Brain pericyte (primary cell): ENCODE measurements around the gene UBE3C.
"Not testable (repeated sequence)": the region's sequence is repeated elsewhere in the genome, so short reads cannot be mapped to it uniquely, and the experiment has no call there.

Source experiments
- DNase-seq: peaks from one replicate; pipeline ENCODE4 v3.0.0-alpha.2; 2012; ENCODE audit warnings: low read depth, low spot score

Gene UBE3C

DNA sequence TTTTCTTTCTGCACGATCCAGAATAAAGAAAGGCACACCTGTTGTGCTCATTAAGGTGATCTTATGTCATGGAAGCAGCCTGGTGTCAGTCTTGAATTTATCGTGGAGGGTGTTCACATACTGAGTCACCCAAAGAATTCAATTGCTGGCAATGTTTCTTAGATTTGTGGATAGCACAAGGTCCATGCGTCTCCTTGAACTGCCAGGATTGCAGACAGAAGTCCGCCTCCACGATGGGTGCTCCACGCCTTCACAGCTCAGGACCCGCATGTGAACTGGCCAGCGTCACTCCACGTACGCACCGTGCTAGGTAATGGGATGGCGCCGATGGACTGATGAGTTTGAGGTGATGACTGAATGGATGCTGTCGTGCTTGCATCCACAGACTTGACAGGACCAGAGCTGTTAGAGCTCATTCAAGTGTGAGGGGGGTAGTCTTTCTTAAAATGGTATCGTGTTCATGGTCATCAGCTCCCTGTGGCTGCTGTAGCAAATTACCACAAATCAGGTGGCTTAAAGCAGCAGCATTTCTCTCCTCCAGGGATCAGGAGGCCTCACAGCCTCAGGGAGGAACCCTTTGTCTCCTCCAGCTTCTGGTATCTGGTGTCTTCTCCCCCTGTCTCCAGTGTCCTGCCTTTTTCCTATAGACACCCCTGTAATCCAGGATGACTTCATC lies 132.7 kb downstream of the UBE3C start:
- no peak for DNase-seq

DNA sequence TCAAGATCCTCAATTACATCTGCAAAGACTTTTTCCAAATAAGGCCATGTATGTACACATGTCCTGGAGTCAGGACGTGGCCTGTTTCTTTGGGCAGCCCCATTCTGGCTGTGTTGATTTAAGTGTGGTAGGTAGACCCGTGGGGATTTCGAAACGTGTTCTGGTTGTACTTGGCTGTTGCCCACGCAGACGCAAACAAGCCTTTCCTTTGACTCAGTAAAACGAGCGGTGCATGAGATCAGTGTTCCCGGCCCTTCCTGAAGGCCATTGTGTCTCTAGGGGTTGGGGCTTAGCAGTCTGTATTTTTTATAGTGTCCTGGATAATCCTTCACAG lies 133.2 kb downstream of the UBE3C start:
- peak; percentile 81 for DNase-seq

DNA sequence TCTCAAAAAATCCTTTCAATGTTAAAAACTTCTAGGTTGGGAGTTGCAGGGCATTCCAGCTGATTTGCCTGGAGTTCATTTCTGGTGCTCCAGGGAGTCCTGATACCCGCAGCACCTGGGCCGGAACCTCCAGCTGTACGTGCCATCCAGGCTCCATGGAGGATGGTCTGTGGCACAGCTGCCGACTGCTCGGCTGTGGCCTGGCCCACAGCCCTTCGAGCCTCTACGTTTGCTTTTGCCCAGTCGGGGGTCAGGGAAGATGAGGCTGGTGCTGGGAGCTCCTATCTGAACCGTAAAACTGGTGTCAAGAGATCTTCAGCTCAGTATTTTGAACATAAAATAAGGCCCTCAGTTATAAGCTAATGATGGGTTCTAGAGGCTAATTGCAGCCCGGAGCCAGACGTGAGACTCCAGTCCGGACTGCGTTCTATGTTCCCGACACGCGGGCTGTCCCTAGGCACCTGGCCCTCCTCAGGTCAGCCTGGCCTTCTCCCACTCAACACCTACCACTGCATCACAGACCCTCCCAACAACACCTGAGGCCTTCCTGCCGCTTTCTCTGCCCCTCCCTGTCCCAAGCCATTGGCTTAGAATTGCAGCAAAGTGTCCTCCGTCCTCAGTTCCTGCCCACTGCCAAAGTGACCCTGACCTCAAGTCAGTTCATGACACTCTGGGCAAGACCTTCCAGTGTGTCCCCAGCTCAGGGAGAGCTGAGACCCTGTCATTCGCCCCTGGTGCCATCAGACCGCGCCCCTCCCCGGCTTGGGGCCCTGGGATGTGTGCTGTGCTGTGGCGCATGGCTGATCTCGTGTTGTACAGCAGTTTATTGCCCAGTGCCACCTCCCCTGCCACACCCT lies 133.9 kb downstream of the UBE3C start:
- no peak for DNase-seq

DNA sequence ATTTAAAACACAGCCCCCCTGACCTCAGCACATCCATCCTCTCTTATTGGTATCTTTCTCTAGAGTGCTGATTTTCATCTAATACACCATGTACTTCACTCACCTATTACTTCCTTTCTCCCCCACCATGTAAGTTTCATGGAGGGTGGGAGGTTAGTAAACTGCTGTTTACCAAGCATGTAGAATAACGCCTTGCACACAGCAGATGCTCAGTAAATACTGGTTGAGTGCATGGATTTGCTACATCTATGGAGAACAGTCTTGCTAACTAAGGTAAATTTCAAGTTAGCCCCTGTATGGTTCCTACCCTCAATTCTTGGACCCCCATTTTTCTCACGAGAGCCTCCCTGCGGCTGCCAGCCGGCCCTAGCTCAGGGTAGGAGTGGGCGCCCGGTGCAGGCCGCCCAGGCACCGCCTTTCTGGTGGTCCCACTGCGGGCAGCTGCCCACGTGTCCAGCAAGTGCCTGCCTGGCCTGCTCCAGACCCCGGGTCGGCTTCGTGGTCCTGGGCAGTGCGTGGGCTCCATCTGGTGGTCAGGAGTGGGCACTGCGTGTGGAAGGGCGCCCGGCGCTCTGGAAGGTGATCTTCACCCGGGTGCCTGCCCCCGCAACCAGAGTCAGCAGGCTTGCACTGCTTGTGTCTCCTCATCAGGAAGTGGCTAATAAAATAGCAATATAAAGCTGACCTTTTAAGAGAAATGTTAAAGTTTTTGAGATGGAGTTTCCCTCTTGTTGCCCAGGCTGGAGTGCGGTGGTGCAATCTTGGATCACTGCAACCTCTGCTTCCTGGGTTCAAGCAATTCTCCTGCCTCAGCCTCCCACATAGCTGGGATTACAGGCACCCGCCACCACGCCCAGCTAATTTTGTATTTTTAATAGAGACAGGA lies 134.7 kb downstream of the UBE3C start:
- DNase-seq: peak; percentile 26

DNA sequence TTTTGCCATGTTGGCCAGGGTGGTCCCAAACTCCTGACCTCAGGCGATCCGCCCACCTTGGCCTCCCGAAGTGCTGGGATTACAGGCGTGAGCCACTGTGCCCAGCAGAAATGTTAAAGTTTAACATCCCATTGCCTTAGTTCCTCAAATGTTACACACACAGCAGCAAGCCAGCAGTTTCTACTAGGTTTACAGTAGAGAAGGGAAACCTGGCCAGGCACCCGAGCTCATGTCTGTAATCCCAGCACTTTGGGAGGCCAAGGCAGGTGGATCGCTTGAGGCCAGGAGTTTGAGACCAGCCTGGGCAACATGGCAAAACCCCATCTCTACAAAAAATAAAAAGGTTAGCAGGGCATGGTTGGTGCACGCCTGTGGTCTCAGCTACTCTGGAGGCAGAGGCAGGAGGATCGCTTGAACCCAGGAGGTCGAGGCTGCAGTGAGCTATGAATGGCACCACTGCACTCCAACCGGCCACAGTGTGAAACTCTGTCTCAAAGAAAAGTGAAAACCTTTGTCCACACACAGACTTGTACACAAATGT lies 135.4 kb downstream of the UBE3C start:
- not testable (repeated sequence) for DNase-seq

DNA sequence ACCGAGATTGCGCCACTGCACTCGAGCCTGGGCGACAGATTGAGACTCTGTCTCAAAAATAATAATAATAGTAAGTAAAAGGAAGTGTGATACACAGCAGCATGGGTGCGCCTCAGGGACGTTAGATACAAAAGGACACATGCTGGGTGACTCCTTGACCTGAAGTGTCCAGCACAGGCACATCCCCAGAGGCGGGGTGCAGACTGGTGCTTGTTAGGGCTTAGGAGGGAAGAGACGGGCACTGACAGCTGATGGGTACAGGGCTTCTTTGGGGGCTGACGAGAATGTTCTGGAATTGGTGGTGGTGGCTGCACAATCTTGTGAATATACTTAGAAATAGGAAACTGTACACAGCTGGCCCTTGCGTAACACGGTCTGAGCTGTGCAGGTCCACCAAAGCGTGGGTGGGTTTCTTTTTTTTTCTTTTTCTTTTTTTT lies 136.3 kb downstream of the UBE3C start:
- DNase-seq: no peak

DNA sequence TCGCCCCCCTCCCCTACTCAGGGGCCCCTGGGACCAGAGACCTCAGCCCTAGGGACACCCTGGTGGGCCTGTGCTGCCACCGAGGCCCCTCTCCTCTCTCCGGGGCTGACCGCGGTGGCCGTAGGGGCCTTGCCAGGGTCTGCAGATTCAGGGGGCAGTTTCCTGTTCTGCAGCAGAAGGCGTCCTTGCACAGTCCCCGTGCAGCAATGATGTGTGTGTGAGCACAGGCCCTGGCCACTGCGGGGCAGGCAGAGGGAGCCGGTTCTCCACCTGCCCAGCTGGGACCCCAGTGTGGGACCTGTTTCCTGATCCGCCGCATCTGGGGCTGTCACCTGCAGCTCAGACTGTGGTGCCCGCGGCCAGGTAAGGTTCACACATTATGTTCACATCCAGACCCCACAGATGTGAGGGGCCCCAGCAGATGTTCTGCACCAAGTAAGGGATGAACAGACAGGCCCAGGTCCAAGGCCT lies 137.4 kb downstream of the UBE3C start:
- no peak for DNase-seq

DNA sequence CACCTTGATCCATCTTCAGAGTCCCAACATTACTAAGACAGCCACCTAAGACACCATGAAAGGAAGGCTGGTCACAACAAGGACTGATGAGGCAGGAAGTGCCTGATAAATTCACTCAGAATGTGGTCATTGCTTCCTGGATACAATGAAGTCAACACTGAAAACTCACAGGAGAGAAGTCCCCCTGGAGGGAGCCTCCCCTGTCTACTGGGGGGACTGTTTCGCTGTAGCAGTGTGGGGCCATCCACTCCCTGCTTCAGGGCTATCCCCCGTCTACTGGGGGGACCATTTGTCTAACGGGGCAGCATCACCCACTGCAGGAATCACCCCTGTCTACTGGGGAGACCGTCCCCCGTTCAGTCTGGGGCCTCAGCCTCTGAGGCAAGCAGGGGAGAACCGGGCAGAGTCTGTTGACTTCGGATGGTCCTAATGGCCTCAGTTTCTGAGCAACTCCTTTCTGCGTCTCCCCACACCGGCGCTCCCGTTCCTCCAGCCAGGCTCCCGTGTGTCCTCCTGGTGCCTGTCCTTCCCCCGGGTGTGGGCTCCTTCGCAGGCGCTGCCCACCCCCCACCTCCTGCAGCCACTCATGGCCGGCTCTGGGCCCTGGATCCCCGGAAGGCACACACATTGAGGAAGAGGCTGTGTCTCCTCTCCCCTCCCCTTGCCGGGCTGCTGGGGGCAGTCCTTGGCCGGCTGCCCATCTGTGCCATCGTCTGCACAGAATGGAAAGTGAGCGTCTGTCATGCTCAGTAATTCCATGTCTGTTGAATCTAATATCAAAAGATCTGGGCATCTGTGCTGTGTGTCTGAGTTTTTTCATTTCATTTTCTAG lies 138.2 kb downstream of the UBE3C start:
- no peak for DNase-seq

DNA sequence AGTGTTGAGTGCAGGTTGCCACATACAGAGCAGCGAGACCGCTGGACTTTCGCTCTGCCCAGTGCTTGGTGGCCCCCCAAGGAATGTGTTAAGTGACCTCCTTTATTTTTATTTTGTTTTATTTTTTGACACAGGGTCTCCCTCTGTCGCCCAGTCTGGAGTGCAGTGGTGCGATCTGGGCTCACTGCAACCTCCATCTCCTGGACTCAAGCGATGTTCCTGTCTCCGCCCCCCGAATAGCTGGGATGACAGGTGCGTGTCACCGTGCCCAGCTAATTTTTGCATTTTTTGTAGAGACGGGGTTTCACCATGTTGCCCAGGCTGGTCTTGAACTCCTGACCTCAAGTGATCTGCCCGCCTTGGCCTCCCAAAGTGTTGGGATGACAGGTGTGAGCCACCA lies 138.8 kb downstream of the UBE3C start:
- not testable (repeated sequence) for DNase-seq

DNA sequence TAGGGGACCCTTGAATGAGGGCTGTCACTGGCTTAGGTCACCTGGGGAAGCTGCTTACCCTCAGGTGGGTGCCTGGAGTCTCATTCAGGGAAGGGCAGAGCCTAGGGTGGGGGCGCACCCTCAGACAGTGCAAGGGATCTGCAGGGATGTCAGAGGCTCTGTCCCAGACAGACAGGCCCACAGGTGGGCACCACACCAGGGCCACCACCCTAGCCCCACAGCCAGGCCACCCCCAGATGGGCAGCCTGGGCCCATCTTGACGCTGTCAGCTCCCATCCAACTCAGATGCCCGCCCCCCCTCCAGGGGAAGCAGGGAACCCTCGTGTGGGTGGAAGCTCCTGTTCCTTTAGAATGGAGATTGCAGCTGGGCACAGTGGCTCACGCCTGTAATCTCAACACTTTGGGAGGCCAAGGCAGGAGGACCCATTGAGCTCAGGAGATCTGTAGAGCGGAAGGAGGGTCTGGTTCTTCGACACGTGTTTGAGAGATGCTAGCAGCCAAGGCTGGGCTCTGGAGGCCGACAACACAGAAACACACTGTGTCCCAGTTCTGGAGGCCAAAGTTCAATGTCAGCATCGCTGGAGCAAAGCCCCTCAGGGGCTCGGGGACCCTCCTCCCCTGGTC lies 139.6 kb downstream of the UBE3C start:
- DNase-seq: no peak

DNA sequence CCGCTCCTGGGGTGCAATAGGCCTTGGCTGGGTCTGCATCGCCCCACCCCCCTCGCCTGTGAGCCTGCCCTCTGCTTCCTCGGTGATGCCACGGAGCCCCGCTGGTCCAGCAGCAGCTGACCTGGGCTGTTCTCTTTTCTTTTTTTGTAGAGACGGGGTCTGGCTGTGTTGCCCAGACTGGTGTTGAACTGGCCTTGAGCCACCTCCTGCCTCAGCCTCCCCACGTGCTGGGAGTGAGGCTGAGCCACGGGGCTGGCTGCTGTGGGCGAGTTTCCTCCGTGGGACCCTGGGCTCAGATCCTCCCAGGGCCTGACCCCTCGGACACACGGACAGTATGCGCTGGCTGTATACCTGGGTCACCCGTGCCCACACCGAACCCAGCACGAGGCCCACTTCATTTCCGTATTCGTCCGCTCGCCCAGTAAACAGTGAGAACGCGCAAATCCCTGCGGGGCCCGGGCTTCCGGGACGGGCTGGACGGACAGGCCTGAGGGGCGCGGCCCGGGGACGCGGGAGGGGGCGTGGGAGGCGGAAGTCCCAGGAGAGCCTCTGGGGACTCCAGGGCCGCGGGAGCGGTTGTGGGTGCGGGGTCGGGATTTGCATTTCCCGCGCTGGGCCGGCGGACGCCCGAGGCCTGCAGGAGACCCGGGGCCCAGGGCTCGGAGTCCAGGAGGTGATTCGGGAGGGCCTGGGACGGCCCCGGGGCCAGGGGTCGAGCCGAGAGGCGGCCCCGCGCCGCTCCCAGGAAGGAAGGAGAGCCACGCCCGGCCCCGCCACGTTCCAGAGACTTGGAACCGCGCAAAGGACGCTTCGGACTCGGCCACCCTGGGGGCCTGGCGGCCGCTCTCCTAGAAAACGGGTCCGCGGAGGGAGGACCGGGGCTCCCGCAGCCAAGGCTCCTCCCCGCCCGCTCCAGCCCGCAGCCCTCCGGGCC lies 140.3 kb downstream of the UBE3C start:
- no peak for DNase-seq

DNA sequence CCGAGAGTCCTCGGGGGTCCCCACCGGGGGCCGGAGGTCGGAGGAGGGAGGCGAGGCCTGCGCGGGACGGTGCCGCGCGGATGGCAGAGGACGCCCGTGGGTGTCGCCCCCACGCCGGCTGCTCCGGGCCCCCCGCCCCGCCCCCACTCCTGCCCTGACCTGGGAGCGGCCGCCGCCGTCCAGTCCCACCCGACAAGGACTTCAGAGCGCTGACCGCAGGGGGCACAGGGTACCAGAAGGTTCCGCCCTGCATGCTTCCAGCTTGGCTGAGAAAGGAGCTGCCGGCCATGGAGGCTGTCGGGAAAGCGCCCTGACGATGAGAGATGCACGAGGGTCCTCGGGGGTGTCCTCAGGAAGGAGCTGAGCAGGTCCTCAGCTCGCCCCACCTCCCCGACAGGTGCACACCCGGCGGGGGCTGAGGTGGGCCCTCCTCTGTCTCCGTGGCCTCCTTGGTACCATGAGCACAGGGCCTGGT lies 141.1 kb downstream of the UBE3C start:
- no peak for DNase-seq

DNA sequence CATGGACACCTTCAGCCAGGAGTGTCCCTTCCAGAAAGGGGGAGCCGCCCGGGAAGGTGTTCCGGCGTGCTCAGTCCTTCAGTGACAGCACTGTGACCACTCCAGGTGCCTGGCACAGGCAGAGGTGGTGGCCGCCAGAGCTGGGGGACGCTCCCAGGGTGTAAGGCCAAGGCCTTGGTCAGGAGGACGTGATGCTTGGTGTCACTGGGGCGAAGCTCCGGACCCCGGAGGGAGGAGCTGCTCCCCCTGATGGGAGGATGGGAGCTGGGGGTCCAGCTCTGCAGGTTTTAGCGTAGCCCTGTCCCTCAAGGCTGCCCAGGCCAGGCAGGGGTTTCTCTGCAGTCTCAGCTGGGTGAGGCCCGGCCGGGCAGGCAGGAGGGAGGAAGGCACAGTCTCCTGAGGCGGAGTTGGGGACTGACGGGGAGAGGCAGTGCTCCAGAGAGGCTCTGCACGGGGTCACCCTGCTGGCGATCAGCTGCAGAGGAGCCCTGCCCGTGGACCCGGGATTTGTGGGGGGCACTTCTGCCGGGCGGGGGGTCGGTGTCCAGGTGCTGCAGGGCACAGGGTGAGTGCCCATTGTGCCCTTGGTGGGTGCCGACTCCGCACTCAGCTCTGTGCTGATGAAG lies 141.6 kb downstream of the UBE3C start:
- no peak for DNase-seq

DNA sequence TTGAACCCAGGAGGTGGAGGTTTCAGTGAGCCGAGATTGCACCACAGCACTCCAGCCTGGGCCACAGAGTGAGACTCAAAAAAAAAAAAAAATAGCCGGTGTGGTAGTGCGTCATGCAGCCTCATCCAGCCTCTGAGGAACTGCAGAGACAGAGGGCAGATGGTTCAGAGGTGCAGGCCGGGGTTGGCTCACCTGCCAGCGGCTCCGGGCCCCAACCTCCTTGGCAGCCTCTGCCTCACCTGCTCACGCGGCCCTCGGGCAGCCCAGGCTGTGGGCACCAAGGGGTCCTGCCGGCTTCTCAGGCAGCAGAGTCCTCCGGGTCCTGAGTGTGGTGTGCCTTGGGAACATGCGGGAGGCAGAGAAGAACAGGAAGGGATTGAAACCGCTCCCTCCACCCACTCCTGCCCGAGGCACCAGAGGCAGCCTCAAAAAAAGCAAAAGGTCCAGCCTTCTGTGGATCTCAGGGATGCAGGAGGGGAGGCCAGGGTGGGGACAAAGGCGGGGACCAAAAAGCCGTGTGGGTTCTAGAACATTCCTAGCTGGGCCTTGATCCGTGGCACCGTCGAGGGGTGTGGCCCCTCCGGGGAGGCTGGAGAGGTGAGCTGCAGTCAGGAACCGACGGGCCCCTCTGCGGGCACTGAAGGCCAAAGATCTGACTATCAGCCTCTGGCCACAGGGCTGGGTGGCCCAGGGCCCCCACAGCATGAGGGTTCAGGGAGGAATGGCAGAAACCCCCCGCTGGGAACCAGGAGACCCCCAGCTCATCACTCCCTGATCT lies 142.7 kb downstream of the UBE3C start:
- no peak for DNase-seq

DNA sequence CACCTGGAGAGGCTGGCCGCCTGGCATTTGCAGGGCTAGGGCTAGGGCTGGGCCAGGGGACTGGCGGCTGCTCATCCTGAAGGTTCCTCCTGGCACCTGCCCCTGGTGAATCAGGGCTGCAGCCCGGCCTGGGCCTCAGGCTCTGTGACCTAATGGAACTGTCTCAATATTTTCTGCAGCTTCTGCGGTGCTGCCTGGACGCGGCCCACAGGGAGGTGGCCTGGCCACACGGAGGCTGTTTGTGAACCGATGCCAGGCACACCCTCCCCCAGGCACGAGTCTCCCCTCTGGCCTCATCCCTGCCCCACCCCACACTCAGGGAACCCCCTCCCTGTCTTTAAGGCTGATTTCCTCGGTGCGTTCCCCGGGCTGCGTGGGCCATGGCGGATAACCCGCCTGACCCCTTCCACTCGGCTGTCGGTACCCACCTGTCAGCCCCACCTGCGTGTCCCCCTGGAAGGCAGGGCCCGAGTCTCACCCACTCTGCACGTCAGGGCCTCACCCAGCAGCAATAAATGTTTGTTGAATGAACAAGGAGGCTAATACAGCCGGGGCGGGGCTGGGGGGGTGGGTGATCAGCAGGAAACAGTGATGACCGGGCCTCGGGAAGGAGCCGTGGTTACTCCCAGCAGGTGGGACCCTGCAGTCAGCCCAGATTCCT lies 143.5 kb downstream of the UBE3C start:
- no peak for DNase-seq

DNA sequence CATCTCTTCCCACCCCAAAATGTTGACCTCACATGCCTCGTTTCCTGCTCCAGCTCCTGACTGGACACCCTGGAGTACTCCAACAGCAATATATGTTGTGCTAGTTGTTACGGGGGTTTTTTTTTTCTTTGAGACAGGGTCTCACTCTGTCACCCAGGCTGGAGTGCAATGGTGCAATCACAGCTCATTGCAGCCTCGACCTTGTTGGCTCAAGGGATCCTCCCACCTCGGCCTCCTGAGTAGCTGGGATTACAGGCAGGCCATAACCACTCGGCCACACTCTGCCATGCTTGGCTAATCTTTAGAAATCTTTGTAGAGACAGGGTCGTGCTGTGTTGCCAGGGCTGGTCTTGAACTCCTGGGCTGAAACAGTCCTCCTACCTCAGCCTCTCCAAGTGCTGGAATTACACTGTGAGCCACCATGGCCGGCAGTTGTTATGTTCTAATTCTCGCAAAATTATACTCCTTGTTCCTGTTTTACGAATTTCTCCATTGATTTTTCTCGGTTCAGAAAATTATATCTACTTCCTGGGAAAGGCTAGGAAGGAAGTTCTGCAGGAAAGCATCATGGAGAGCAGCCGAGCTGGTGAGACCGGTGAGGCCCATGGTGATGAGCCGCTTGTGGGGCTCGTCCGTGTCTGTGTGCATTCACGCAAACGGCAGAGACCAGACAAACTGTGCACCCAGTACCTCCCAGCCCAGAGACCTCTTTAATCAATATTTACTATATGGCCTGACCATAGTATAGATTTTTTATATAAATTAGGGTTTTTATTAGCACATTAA lies 145.7 kb downstream of the UBE3C start:
- no peak for DNase-seq
